H9 (cell line): ENCODE results near the gene NDUFS6. TPM values are rescaled to one million over a fixed set of nuclear protein-coding genes. Genes with fewer than 3 reads are reported as not detected.

Experiments used
- DNase-seq: peaks from one replicate; pipeline ENCODE4 v3.0.0-alpha.2; 2017
- H2AFZ ChIP-seq: one replicate; pipeline ENCODE4 v1.6.1; 2013; ENCODE audit warnings: mild to moderate bottlenecking, low read length, control low read depth, moderate library complexity
- H2AK5ac ChIP-seq: 2 replicates; pipeline ENCODE4 v1.6.1; 2013; ENCODE audit warnings: low read length, control low read depth, mixed read lengths; ENCODE audit not compliant: insufficient read length
- H2BK120ac ChIP-seq: one replicate; pipeline ENCODE4 v1.6.1; 2013; ENCODE audit warnings: low read depth, mild to moderate bottlenecking, low read length, control low read depth, inconsistent platforms; ENCODE audit not compliant: poor library complexity, severe bottlenecking
- H2BK12ac ChIP-seq: 2 replicates; pipeline ENCODE4 v1.6.1; 2013; ENCODE audit warnings: low read length, control low read depth, mixed read lengths, low read depth; ENCODE audit not compliant: insufficient read length
- H2BK15ac ChIP-seq: 2 replicates; pipeline ENCODE4 v1.6.1; 2013; ENCODE audit warnings: low read depth, low read length, control low read depth
- H2BK20ac ChIP-seq: one replicate; pipeline ENCODE4 v1.6.1; 2013; ENCODE audit warnings: low read depth, mild to moderate bottlenecking, low read length, control low read depth, inconsistent platforms; ENCODE audit not compliant: poor library complexity, severe bottlenecking
- H2BK5ac ChIP-seq: 2 replicates; pipeline ENCODE4 v1.6.1; 2013; ENCODE audit warnings: low read length, control low read depth, mixed read lengths; ENCODE audit not compliant: insufficient read length
- H3K14ac ChIP-seq: 2 replicates; pipeline ENCODE4 v1.6.1; 2013; ENCODE audit warnings: low read length, control low read depth; ENCODE audit not compliant: insufficient read depth
- H3K18ac ChIP-seq: 2 replicates; pipeline ENCODE4 v1.6.1; 2013; ENCODE audit warnings: low read depth, mild to moderate bottlenecking, mixed read lengths, low read length, control low read depth; ENCODE audit not compliant: insufficient read length
- H3K23ac ChIP-seq: 2 replicates; pipeline ENCODE4 v1.6.1; 2013; ENCODE audit warnings: low read length, control low read depth, mixed read lengths, low read depth; ENCODE audit not compliant: insufficient read length
- H3K23me2 ChIP-seq: 2 replicates; pipeline ENCODE4 v1.6.1; 2013; ENCODE audit warnings: low read depth, mild to moderate bottlenecking, mixed read lengths, low read length, control low read depth; ENCODE audit not compliant: insufficient read length, poor library complexity, severe bottlenecking
- H3K27ac ChIP-seq: 2 replicates; pipeline ENCODE4 v1.5.1; 2013; ENCODE audit warnings: low read length, control low read depth, mixed read lengths, low read depth; ENCODE audit not compliant: insufficient read length
- H3K27me3 ChIP-seq: 2 replicates; pipeline ENCODE4 v1.6.1; 2013; ENCODE audit warnings: low read length, control low read depth, inconsistent platforms; ENCODE audit not compliant: insufficient read depth
- H3K4ac ChIP-seq: 2 replicates; pipeline ENCODE4 v1.6.1; 2013; ENCODE audit warnings: low read depth, mild to moderate bottlenecking, control low read depth, inconsistent platforms, low read length, moderate library complexity
- H3K4me1 ChIP-seq: 2 replicates; pipeline ENCODE4 v1.6.1; 2013; ENCODE audit warnings: low read length, control low read depth, inconsistent platforms; ENCODE audit not compliant: insufficient read depth
- H3K4me2 ChIP-seq: 2 replicates; pipeline ENCODE4 v1.6.1; 2013; ENCODE audit warnings: low read length, control low read depth, mixed read lengths; ENCODE audit not compliant: insufficient read length, insufficient read depth
- H3K56ac ChIP-seq: 2 replicates; pipeline ENCODE4 v1.6.1; 2013; ENCODE audit warnings: low read depth, mild to moderate bottlenecking, mixed read lengths, low read length, control low read depth; ENCODE audit not compliant: insufficient read length
- H3K79me1 ChIP-seq: 2 replicates; pipeline ENCODE4 v1.6.1; 2013; ENCODE audit warnings: low read depth, mild to moderate bottlenecking, moderate library complexity, low read length, control low read depth, inconsistent platforms; ENCODE audit not compliant: insufficient read depth, poor library complexity, severe bottlenecking
- H3K79me2 ChIP-seq: 2 replicates; pipeline ENCODE4 v1.6.1; 2013; ENCODE audit warnings: low read length, control low read depth, inconsistent platforms; ENCODE audit not compliant: insufficient read depth
- H3K9ac ChIP-seq: 2 replicates; pipeline ENCODE4 v1.6.1; 2013; ENCODE audit warnings: low read length, control low read depth, mixed read lengths; ENCODE audit not compliant: insufficient read length; ENCODE audit errors: extremely low read depth
- H3K9me3 ChIP-seq: one replicate; pipeline ENCODE4 v1.6.1; 2013; ENCODE audit warnings: low read depth, low read length, inconsistent platforms; ENCODE audit not compliant: control insufficient read depth
- H3T11ph ChIP-seq: one replicate; pipeline ENCODE4 v1.6.1; 2013; ENCODE audit warnings: mild to moderate bottlenecking, low read length, control low read depth, inconsistent platforms
- H4K20me1 ChIP-seq: one replicate; pipeline ENCODE4 v1.6.1; 2013; ENCODE audit not compliant: control insufficient read depth, insufficient read length, insufficient read depth
- H4K5ac ChIP-seq: 2 replicates; pipeline ENCODE4 v1.6.1; 2013; ENCODE audit warnings: low read depth, mild to moderate bottlenecking, mixed read lengths, low read length, control low read depth; ENCODE audit not compliant: insufficient read length
- H4K8ac ChIP-seq: replicated peaks from 2 replicates; pipeline ENCODE4 v1.6.1; 2013; ENCODE audit warnings: low read length, control low read depth, mixed read lengths, low read depth; ENCODE audit not compliant: insufficient read length
- H4K91ac ChIP-seq: 2 replicates; pipeline ENCODE4 v1.6.1; 2013; ENCODE audit warnings: low read depth, mild to moderate bottlenecking, moderate library complexity, mixed read lengths, low read length, control low read depth; ENCODE audit not compliant: insufficient read length
- H3K27ac Mint-ChIP-seq, 3 experiments: 2 replicates in 2 of 3; 3 replicates in 1 of 3; pipeline ENCODE4 v1.8.0; 2020 to 2021; ENCODE audit warnings: mixed read lengths in 3 of 3, mild to moderate bottlenecking in 1 of 3, moderate library complexity in 1 of 3
- H3K27me3 Mint-ChIP-seq: 2 replicates; pipeline ENCODE4 v1.8.0; 2021; ENCODE audit warnings: low read depth, mild to moderate bottlenecking, moderate library complexity, mixed read lengths
- H3K36me3 Mint-ChIP-seq, 3 experiments: 2 replicates in 2 of 3; 3 replicates in 1 of 3; pipeline ENCODE4 v1.8.0; 2020 to 2021; ENCODE audit warnings: low read depth in 3 of 3, mixed read lengths in 3 of 3; ENCODE audit not compliant: insufficient read depth in 1 of 3
- H3K4me1 Mint-ChIP-seq, 2 experiments: 2 replicates each; pipeline ENCODE4 v1.8.0; 2020; ENCODE audit warnings: mixed read lengths in 2 of 2
- H3K4me3 Mint-ChIP-seq, 2 experiments: 2 replicates in 1 of 2; 3 replicates in 1 of 2; pipeline ENCODE4 v1.8.0; 2020 to 2021; ENCODE audit warnings: mild to moderate bottlenecking in 2 of 2, mixed read lengths in 2 of 2, moderate library complexity in 1 of 2
- H3K9me3 Mint-ChIP-seq, 2 experiments: 2 replicates in 1 of 2; 3 replicates in 1 of 2; pipeline ENCODE4 v1.8.0; 2020; ENCODE audit warnings: mild to moderate bottlenecking in 2 of 2, mixed read lengths in 2 of 2, moderate library complexity in 1 of 2
- CTCF ChIP-seq: fragments of 200-600 bp; sonication (generic); conservative IDR thresholded peaks from 3 replicates; pipeline ENCODE4 v1.8.0; 2021; ENCODE audit warnings: antibody characterized with exemption, mild to moderate bottlenecking
- WGBS: extraction: QIAGEN DNeasy Blood & Tissue Kit; methylation state at CpG from one replicate; pipeline ENCODE4 v1.1.7; 2013; ENCODE audit warnings: missing lambda C conversion rate, low lambda C conversion rate, mixed read lengths; ENCODE audit not compliant: insufficient read length; ENCODE audit errors: extremely low coverage; 5-methylcytosine and 5-hydroxymethylcytosine counted together
- total RNA-seq: library from RNA; stranded (reverse); gene quantifications from 2 replicates; pipeline ENCODE4 v1.2.1, GENCODE V29; 2021

The NDUFS6 gene
- total RNA-seq, 1 experiment from 2014 or later = 62.5 TPM

- Histone ChIP-seq H3T11ph (no peak overlapping the region), H3K4ac (no peak overlapping the region), H3K23me2 (no peaks in the 10 kb centered on the region), H3K79me1 (no peaks in the 10 kb centered on the region), H2AK5ac (no peak overlapping the region), H3K18ac (no peak overlapping the region), H3K56ac (no peak overlapping the region), H4K91ac (no peak overlapping the region), H3K4me2 (no peak overlapping the region), H4K5ac (no peak overlapping the region), H4K20me1 (no peaks in the 10 kb centered on the region), H2BK120ac (no peak overlapping the region), H3K23ac (no peak overlapping the region), H3K79me2 (no peaks in the 10 kb centered on the region), H2AFZ (no peak overlapping the region), H3K27me3 (no peaks in the 10 kb centered on the region), H2BK20ac (no peak overlapping the region), H3K9me3 (no peaks in the 10 kb centered on the region), H2BK15ac (no peak overlapping the region), H2BK12ac (no peak overlapping the region), H3K14ac (no peak overlapping the region), H3K9ac (no peak overlapping the region), H4K8ac (no peak overlapping the region), H3K27ac (no peak overlapping the region), H3K4me1 (no peaks in the 10 kb centered on the region), H2BK5ac (no peak overlapping the region)
- Mint-ChIP-seq H3K4me1 (peaks cover 0 to 10% of the 10 kb centered on the region in 2 experiments; a peak in 1 of 4 replicates), H3K36me3 (no peaks in the 10 kb centered on the region; a peak in 1 of 7 replicates), H3K9me3 (no peaks in the 10 kb centered on the region; a peak in 1 of 5 replicates), H3K27ac (no peak overlapping the region; a peak in 1 of 7 replicates), H3K27me3 (peaks cover 40% of the 10 kb centered on the region), H3K4me3 (no peak overlapping the region)
- no peak for DNase-seq
- no peak for TF ChIP-seq CTCF
- no CpG with 5 or more reads among the region's 16 CpGs for WGBS
Observed at GRCh38 chr5:1864896-1865440, 63.8 kb downstream of the NDUFS6 start.
